ENCODE data around the gene MINDY4.

MINDY4 gene

DNA sequence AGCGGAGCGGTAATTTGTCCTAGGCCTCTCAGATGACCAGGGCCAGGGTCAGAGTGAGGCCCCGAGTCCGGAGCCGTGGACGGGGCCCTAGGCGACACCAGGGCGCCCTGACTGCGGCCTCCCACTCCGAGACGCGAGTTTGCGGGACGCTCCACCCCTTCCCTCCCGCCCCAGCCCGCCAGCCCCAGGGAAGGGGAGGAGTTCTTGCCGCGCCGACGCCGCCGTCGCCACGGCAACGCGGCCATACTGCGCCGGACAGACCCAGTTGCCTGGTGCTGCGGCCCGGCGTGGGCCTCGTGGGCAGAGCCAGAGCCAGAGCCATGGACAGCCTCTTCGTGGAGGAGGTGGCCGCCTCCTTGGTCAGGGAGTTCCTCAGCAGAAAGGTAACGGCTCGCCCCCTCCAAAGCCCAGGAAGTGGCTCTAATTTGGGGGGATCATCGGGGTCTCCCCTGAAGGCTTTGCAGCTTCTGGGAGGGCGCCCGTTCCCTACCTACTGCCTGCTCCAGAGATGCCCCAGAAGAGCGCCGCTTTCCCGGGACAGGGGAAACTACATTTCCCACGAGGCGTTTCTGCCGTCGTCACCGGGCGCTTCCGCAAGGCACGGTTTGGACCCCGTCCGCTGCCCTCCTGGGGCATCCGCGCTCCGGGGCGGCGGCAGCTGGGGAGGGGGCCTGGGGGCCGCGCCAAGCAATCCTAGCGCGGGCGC, at the start of gene MINDY4:
TSS of gene MINDY4 (plus strand) at position 244 of the 706 bp plus-strand sequence. CDS start at position 321, 77 bp downstream.
- no peak for DNase-seq

DNA sequence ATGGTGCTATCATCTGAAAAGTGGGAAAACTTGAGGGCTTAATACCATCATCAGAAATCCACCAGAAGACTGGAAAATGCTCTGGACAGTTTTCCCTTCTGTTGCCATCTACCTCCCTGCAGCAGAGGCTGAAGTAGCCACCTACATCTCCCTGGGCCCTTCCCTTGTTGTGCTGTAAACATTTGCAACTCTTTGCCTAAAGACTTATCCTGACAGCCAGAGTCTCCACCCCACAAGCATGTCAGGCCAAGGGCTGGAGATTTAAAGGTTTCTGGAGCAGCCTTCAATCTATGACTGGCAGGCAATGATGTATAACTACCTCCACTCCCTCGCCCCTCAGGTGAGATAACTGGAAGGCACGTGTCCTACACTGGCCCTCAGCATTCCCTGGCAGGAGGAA, 49.0 kb upstream of the MINDY4 start:
- no peak for DNase-seq

DNA sequence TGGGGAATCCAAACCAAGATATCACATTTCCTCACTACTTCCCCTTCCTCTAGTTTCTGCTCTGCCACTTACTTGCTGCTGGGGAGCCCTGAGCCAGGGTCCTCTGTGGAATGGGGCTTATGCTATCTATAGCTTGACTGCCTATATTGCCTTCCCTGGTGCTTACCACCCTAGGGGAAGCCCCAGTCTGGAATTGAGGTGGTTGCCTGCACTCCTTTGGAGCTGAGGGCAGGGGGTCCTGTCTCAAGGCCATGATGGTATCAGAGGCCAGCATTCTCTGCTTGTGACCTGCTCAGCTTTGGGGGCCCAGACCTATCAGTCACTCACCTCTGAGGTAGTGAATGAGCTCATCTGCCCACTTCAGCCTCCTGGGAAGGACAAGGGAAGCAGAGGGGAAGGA, 48.5 kb upstream of the MINDY4 start:
- DNase-seq: no peak

DNA sequence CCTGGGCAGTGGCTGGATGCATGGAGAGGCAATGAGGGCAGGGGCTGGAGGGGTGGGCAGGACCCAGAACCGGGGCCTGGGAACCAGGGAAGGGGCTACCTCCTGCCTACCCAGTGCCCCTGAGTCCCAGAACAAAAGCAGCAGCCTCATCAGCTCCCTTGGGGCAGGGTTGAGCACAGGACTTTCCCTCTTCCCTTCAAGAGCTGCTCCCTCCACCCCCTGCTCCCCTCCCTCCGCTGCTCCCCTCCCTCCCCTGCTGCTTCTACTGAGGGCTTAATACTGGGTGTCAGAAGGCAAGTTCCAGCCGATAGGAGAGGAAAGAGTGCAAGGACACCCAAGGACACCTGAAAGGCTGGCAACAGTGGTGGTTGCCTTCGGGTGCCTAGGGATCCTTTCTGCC, 47.4 kb upstream of the MINDY4 start:
- no peak for DNase-seq

DNA sequence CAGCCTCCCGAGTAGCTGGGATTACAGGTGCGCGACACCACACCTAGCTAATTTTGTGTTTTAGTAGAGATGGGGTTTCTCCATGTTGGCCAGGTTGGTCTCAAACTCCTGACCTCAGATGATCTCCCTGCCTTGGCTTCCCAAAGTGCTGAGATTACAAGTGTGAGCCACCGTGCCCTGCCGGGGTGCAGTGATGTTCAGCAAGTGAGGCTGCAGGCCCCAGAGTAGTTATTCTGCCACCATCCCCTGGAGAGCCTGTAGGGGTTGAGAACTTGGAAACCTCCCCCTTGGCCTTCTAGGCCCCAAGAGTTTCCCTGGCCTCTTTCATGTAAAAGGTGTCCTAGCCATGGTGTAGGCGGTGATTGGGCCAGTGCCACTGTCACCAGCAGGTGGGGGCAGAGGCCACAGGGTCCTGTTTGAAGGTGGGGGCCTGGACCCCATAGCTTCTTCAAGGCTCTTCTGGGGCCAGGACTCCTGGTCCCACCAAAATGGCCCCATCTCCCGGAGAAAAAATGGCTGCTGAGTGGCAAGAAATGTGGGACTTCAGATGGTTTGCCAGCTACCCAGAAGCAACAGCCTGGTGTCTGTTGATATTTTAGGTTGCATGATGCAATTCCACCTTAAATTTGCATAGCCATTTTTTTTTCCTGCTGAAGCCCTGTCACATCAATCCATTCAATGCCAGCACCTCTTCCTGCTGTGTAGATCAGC, 44.8 kb upstream of the MINDY4 start:
- DNase-seq: no peak

DNA sequence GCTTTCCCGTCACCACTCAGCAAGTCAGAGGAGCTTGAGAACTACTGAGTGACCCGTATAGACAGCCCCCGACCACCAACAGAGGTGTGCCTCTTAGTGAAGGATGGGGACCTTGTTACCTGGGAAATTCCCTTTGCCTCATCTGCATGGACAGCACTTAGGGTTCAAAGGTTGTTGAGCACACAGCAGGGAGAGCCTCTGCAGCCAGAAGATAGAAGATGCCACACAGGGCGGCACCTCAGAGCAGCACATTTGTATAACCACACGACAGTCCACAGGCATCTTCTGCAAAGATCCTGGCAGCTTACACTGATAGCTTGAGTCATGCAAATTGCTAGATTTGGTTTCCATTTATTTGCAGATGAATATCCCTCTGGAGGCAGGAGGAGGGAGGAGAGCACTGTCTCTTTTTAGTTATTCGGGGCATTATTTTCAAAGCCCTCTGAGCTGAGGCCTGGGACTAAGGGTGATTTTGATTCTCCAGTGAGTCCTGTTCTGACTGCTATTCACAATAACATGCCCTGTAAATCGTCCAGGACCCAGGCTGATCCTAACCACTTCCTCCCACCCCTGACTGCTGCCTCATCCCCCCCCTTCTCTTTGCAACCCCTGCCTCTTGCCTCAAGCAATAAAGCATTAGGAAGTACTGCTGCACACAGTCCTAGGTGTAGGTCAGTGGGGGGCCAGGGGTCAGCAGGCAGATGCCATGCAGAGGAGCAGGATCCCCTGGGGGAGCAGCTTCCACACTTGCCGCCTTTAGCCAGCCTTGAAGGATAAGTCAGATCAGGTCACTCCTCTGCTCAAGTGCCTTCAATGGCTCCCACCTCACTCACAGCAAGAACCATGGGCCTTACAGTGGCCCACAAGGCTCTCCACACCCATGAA, 43.9 kb upstream of the MINDY4 start:
- no peak for DNase-seq

DNA sequence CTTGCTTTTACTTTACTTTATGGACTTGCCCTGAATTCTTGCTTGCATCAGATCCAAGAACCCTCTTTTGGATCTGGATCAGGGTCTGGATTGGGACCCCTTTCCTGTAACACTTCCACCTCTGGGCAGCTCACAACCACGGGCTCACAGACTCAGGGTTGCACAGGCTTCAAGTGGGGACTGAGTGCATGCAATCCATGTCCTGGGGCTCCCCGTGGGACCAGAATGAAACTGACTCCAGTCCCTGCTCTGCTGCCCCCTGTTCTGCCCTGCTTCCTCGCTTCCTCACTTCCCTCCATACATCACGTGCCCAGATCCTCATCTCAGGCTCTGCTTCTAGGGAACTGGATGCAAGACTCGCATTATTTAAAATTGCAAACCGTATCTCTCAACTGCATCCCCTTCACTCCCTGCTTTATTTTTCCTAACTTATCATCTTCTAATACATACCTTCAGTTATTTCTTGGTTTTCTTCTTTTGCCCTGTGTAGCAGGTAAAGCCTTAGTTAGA, 42.6 kb upstream of the MINDY4 start:
- no peak for DNase-seq

DNA sequence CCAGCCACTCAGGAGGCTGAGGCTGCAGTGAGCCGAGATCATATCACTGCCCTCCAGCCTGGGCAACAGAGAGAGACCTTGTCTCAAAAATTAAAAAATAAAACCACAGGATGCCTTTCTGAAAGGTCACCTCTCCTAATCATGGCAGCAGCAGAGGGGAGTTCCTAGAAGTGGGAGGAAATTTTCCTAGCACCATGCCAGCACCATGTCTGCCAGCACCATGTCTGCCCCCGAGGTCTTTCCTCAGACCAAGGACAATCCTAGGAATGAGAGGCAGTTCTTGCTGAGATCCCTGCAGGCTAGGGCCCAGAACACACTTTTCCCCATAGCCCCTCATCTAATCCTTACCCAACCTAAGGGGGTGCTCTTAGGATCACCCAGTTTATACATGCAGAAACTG, 41.6 kb upstream of the MINDY4 start:
- DNase-seq: no peak

DNA sequence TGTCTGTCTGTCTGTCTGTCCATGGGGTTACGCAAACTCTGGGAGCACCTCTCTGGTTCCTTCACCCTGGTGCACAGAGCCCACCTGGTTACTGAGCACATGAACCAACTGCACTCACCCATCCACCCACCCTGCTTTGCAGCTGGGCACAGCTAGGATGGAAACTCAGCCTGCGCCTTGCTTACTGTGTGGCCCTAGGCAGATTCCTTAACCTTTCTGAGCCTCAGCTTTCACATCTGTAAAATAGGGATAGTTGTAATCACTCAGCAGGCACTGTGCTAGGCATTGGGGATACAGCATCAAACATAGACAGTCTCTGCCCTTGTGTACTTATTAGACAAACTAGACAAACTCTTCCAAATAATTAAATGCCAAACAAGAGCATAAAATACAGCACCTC, 41.1 kb upstream of the MINDY4 start:
- DNase-seq: no peak

DNA sequence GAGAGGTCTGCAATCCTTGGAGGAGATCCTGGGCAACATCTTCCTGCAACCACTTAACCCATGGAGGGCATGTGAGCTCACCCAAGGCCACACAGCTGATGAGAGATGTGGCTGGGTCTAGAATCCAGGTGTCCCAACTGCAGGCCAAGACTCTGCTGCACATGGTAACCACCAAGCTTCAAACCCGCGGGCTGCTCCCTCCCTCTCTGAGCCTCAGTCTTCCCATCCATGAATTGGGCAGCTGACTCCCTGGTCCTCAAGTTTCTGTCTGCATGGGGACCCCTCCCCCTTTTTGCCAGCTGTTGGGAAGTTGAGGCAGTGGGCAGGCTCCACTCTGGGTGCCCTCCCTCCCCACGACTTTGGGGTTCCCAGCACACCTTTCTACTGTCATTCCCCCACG, 40.2 kb upstream of the MINDY4 start:
- no peak for DNase-seq

DNA sequence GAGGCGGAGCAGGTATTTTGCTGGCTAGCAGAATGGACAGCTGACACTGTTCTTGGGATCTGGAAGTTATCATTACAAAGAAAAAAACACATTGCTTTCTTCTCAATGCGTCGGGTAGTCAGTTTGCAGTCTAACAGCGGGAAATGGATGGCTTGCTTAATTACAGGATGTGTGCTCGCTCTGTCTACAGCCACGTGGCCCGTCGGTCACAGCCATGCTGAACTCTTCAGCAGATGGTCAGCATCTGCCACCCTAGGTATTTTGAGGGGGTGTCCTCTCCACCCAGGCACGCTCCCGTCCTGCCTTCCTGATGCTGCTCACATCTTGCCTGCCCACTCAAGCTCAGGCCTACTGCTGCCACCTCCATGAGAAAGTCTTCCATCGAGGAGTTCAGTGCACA, 39.6 kb upstream of the MINDY4 start:
- no peak for DNase-seq

DNA sequence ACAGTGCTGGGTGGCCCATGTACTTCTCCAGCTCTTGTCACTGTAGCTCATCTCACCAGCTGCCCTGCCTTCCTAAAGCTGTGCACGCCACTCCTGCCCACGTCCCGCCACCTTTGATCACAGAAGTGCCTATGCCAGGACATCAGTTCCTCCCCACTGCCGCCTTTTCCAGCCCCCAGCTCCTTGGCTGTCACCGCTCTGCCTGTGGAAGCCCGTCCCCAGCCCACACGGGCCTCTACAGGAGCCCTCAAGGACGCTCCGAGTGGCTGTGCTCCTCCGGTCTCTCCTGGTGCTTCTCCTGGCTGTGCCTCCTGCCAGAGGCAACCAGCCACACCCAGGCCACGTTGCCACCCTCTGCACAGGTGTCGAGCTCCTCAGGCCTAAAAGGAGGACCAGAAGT, 38.6 kb upstream of the MINDY4 start:
- DNase-seq: no peak

DNA sequence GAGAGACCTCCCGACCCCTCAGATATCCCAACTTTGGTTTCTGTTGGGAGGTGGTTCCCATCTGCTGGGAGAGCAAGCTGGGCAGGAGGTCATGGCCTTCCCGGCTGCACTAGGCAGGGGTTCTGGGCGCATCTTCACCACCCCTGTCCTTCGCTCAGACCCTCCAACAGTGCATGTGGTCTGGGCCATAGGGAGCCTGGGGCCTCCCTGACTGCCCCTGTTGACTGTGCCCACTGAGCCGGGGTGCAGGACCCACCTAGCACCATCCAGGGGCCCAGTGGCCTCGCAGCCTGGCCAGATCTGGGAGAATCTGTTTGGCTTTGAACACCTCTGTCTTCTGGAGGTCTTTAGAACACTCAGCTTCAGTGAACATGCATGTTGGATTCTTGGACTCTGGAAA, 38.0 kb upstream of the MINDY4 start:
- no peak for DNase-seq

DNA sequence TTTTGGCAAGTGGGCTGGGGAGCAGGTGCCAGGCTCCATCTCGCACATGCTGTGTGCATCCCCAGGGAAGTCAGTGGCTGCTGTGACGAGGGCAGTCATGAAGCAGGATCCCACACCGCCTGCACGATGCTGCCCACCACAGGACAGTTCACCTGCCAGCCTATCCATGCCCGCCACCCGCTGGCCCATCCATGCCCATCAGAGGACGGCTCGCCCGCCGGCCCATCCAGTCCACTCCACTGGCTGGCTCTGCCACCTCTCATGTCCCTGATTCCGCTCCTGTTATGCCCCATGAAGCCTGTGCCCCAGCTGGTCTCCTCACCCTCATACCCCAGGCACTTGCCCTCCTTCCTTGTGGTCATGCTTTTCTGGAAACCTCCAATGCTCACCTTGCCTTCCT, 37.5 kb upstream of the MINDY4 start:
- DNase-seq: no peak

DNA sequence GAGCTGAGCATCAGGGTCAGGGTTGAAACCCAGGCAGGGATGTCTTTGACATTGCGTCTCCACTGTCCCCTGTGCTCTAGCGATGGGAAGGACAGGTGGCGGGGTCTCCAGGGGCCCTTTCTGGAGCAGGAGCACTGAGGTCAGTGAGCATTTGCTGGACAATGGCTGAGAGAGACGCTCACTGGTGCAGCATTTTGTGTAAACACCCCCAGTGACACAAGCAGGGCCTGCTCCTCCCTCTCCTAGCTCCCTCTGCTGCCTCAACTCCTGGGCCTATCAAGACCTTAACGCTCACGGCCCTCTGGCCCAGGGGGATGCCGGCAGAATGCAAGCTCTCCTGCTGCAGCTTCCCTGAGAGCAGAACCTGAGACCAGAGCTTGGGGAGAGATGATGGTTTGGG, 36.7 kb upstream of the MINDY4 start:
- DNase-seq: no peak

DNA sequence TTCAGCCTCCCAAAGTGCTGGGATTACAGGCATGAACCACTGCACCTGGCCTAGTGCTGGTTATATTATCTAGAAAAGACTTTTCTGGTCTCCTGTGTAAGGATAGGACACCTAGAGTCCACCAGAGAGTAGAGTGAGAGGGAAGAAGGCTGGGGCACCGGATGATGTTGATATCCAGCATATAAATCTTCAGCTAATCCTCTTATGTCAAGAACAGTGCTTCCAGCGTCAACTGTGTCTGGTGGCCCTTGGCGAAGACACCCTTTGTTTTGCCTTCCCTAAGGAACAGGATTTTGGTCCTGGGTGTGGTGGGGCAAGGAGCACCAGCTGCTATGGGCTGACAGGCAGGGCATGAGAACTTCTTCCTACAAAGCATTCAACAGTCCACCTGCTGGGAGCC, 35.6 kb upstream of the MINDY4 start:
- no peak for DNase-seq

DNA sequence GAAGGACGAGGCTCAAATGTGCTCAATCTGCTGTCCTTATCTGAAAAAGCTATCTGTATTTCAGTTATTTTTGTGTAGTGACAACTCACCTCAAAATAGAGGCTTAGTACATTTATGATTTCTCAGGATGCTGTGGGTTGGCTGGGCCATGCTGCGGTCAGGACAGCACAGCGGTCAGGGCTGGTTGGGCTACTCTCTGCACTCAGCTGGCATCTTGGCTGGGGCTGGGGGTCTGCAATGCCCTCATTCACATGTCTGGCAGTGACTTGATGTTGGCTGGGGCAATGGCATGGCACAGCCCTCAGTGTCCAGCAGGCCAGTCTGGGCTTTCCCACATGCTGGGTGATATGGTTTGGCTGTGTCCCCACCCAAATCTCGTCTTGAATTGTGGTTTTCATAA, 34.9 kb upstream of the MINDY4 start:
- DNase-seq: no peak

DNA sequence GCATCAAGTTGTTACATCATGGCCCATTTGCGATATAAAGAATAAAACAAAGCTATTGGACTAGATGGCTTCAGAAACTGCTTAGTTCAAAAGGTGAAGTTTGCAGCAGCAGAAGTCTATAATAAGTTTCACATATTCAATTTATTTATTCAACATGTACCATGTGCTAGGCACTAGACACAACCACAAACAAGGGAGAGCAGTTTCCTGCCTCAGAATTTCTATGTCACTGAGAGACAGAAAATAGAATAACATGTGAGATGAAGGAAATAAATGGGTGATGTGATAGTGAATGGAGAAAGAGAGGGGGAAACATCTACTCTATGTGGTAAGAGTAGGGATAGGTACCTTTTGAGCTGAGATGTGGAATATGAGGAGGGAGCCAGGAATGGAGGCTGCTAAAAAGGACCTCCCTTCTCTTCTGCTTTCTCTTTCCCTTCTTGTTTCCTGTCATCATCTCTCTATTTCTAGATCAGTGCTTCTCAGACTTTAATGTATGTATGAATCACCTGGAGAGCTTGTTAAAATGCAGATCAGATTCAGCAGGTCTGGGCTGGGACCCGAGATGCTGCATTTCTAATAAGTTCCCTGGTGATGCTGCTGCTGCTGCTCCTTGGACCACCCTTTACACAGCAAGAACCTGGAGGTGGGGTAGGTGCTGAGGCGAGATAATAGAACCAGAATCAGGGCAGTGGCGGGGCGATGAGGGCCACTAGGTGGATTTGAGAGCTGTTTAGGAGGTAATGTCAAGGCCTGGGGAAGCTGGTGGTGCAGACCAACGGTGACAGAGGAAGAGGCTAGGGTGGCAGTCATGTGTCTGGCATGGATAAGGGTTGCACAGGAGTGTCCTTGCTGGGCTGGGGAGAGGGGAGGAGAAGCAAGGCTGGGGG, 32.9 kb upstream of the MINDY4 start:
- DNase-seq: no peak

DNA sequence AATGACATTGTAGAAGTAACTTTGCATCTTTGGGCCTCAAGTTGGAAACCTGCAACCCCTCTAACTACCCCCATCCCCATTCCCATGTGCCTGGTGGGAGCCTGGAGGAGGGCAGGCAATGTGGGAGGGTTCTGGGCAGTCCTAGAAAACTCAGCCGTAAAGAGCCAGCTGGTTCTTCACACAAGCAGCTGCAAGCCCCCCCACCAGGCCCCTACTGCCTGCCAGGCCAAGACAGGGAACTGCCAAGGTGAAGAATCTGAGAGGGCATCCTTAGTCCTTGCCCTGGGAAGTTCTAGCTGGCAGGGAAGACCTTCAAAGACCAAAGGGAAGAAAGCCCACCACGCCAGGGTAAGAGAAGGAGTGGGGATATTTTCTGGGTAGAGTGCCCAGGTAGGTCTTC, 31.5 kb upstream of the MINDY4 start:
- no peak for DNase-seq

DNA sequence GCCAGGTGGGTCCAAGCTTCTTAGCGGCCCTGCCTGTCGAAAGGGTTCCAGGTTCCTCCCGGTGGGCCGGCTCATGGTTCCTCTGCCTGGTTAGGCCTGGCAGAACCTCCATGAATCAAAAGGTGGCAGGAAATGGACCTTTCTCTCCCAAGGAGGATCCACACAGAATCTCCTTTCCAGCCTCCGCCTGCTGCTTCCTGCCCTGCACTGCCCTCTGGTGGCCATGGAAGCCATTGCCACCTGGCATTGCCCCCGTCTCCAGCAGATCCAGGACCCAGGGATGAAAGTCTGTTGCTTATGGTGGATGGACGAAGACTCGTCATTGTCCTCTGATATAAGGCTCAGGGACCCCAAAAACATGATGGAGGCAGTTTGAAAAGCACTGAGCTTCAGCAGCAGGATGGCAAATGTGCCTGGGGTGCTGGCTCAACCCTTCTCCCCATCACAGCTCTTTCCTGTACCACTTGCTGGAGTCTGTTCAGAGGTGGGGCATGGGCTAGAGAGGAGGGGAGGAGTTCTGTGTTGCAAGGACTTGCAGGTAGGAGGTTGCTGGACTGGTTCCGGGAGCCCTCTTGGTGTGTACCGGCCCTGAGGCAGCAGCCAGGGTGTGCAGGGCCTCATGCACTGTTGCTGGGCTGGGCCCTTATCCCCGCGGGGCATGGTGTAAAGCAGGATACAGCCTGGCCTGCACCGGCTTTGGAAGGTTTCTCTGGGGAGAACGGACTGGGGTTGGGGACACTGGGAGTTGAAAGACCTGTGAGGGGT, 30.6 kb upstream of the MINDY4 start:
- peak in 1 of 2 experiments; percentile 54 for DNase-seq

DNA sequence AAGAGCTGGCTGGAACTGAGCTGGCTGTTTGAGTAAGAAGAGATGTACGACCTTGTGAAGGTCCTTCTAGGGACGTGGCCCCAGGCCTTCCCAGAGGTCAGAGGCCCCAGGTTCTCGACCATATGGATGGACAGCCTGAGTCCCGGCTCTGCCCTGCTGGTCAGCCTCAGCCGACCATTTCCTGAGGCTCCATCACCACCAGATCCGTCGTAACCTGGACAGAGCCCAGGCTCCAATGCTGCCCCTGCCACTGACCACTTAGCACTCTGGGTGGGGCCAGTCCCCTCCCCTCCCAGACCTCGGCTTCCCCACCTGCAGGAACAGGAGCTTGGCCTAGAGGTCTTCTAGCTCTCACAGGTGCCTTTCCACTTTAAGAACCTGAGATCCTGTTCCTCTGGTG, 29.9 kb upstream of the MINDY4 start:
- DNase-seq: no peak

All from cerebellar nuclear complex (tissue), 1 donor.